Testis (tissue), 3 donors: ENCODE data around the gene TNFAIP3. TPM values are rescaled to one million over a fixed set of nuclear protein-coding genes. Genes with fewer than 3 reads are reported as not detected.
A peak's percentile ranks its signal among the peaks of the same experiment; 100 is the strongest.

ENCODE experiments used
- DNase-seq: peaks from one replicate; pipeline ENCODE4 v3.0.0-alpha.2; 2019
- H3K27ac ChIP-seq, 2 donors: fragments of 200-600 bp; sonication (generic); one replicate each; pipeline ENCODE4 v1.5.1; 2019
- H3K27me3 ChIP-seq: fragments of 200-600 bp; sonication (generic); one replicate; pipeline ENCODE4 v1.5.1; 2019
- H3K36me3 ChIP-seq: fragments of 200-600 bp; sonication (generic); one replicate; pipeline ENCODE4 v1.5.1; 2017; ENCODE audit warnings: low read depth; ENCODE audit errors: missing control alignments
- H3K4me1 ChIP-seq: fragments of 200-600 bp; sonication (generic); one replicate; pipeline ENCODE4 v1.5.1; 2019
- H3K4me3 ChIP-seq, 2 donors: fragments of 200-600 bp; sonication (generic); one replicate each; pipeline ENCODE4 v1.5.1; 2017 to 2019
- H3K9me3 ChIP-seq: fragments of 200-600 bp; sonication (generic); one replicate; pipeline ENCODE4 v1.5.1; 2017
- POLR2A ChIP-seq: fragments of 450-650 bp; IDR thresholded peaks from one replicate; pipeline ENCODE4 v1.6.1; 2017; ENCODE audit warnings: antibody characterized with exemption, mild to moderate bottlenecking, moderate library complexity
- WGBS, 2 donors: methylation state at CpG; one replicate each; pipeline ENCODE4 v1.1.5; 2018; 5-methylcytosine and 5-hydroxymethylcytosine counted together
- intact Hi-C: fragments of 100-400 bp; cut with DNase I; formaldehyde crosslinking; loops from one replicate; pipeline ENCODE4 v1.15.1; 2023; ENCODE audit warnings: low total_unique reads
- polyA plus RNA-seq: library from polyadenylated mRNA; stranded (reverse); fragments of 350-450 nt; fragmentation: Illumina TruSeq; extraction: RNeasy Lipid Tissue Mini Kit (QIAGEN cat#74804); gene quantifications from one replicate; pipeline ENCODE4 v1.2.3, GENCODE V29; 2014; ENCODE audit warnings: low read depth, low replicate concordance; ENCODE audit not compliant: insufficient read depth
- total RNA-seq, 2 donors: library from RNA; depleted of rRNA; stranded (reverse); fragments of >200 nt; gene quantifications; one replicate each; pipeline ENCODE4 v1.2.3, GENCODE V29; 2016
- TF ChIP-seq, protein P1 (sequence below), 3 experiments: fragments of 450-650 bp in 2 of 3; fragments of 200-600 bp in 1 of 3; sonication (generic) in 1 of 3; IDR thresholded peaks; one replicate each; pipeline ENCODE4 v1.5.1; 2016 to 2019; ENCODE audit warnings: antibody characterized with exemption in 3 of 3, mild to moderate bottlenecking in 2 of 3, moderate library complexity in 1 of 3

Gene TNFAIP3
- total and polyA plus RNA-seq, 3 donors from 2014 or later = 12.6 to 25.1 (median 15.2) TPM

DNA sequence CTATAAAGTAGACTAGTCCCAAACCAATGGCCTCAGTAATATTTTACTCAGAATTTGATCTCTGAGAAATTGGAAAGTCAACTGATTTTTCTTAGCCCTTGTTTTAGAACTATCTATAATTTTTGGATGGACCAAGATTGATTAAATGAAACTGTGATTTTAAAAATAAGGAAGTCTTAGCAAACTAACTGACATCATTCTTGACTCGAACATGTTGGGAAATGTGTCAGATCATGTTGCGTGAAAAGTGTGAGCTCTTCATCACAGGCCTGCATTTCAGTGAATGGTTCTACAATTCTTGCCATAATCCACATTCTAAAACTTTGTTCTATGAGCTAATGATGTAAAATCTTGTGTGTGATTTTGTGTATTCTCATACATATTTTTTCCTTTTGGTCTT lies 11.0 kb downstream of the TNFAIP3 start:
- Histone ChIP-seq H3K36me3 (peaks cover 7% of the 10 kb centered on the region), H3K4me1 (peaks cover 8% of the 10 kb centered on the region), H3K27me3 (no peaks in the 10 kb centered on the region), H3K27ac (peak overlapping the region in 1 of 2 donors; percentile 15), H3K4me3 (no peak overlapping the region), H3K9me3 (no peaks in the 10 kb centered on the region)
- no peak for DNase-seq
- intact Hi-C loops = no loop called here
- 87 to 92% methylated on average over 2 of the region's 2 CpGs for WGBS, 2 donors
- TF ChIP-seq, protein P1, sequence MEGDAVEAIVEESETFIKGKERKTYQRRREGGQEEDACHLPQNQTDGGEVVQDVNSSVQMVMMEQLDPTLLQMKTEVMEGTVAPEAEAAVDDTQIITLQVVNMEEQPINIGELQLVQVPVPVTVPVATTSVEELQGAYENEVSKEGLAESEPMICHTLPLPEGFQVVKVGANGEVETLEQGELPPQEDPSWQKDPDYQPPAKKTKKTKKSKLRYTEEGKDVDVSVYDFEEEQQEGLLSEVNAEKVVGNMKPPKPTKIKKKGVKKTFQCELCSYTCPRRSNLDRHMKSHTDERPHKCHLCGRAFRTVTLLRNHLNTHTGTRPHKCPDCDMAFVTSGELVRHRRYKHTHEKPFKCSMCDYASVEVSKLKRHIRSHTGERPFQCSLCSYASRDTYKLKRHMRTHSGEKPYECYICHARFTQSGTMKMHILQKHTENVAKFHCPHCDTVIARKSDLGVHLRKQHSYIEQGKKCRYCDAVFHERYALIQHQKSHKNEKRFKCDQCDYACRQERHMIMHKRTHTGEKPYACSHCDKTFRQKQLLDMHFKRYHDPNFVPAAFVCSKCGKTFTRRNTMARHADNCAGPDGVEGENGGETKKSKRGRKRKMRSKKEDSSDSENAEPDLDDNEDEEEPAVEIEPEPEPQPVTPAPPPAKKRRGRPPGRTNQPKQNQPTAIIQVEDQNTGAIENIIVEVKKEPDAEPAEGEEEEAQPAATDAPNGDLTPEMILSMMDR (IDR thresholded peaks at IDR 0.05) = no peak
- no peak for TF ChIP-seq POLR2A

- Histone ChIP-seq H3K27me3 (no peaks in the 10 kb centered on the region), H3K4me1 (peaks cover 7% of the 10 kb centered on the region), H3K9me3 (no peaks in the 10 kb centered on the region), H3K27ac (peak overlapping the region in 1 of 2 donors; percentile 15), H3K36me3 (peaks cover 7% of the 10 kb centered on the region), H3K4me3 (no peak overlapping the region)
- 63 to 68% methylated on average over 20 to 33 of the region's 33 CpGs for WGBS, 2 donors
- no peak for DNase-seq
- TF ChIP-seq POLR2A = no peak
- TF ChIP-seq, protein P1 (IDR thresholded peaks at IDR 0.05) = no peak
- intact Hi-C loops = no loop called here
These were observed 11.6 kb downstream of the TNFAIP3 start for GRCh38 chr6:137878486-137879285.

- Histone ChIP-seq H3K4me1 (peaks cover under 1% of the 10 kb centered on the region), H3K27ac (peak overlapping the region in 1 of 2 donors; percentile 15)
- intact Hi-C loops = no loop called here
These were observed 12.2 kb downstream of the TNFAIP3 start for GRCh38 chr6:137879299-137879698.

DNA sequence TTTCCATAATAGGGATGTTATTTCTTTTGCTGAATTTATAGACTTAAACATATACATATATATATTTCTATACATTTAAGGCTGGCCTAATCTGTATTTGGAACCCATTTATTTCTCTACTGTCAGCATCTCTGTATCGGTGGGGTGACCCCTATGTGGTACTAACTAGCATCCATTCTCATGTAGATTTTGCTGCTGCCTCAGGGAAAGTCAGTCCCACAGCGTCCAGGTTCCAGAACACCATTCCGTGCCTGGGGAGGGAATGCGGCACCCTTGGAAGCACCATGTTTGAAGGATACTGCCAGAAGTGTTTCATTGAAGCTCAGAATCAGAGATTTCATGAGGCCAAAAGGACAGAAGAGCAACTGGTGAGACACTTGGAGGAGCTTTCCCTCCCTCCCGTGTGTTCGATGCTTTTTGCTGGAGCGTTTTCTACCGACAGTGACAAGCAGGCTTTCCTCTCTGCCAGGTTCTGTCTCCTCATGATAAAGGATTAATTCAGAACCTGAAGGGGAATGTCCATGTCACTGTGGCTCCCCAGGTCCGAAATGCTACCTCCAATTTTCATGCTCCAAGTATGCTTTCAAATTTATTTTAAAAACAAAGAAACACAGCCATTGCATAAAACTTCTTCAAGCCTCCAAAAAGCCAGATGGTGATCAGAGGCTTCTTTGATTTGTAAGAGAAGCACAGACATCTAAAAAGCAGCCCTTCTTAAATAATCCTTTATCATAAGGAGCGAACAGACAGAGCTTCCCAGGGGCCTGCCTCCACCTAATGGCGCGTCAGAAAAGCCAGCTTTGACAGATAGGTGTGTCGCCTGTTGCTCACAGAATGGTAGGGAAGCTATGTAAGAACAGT lies 13.1 kb downstream of the TNFAIP3 start:
- intact Hi-C loops = no loop called here
- Histone ChIP-seq H3K36me3 (peaks cover 7% of the 10 kb centered on the region), H3K27ac (peak overlapping the region in 1 of 2 donors; percentile 15)

More at GRCh38 chr6:137879299-137879698, 12.2 kb downstream of the TNFAIP3 start:
- Histone ChIP-seq H3K36me3 (peaks cover 7% of the 10 kb centered on the region), H3K4me3 (no peak overlapping the region), H3K27me3 (no peaks in the 10 kb centered on the region), H3K9me3 (no peaks in the 10 kb centered on the region)
- TF ChIP-seq, protein P1 (IDR thresholded peaks at IDR 0.05) = no peak
- no peak for TF ChIP-seq POLR2A
- 41 to 72% methylated on average over 7 of the region's 7 CpGs for WGBS, 2 donors
- no peak for DNase-seq

More for the DNA sequence above, 13.1 kb downstream of the TNFAIP3 start:
- H3K4me3 ChIP-seq = no peak overlapping the region
- no peaks in the 10 kb centered on the region for H3K4me1 ChIP-seq
- H3K9me3 ChIP-seq = no peaks in the 10 kb centered on the region
- DNase-seq = no peak
- TF ChIP-seq, protein P1 (IDR thresholded peaks at IDR 0.05) = no peak
- no peaks in the 10 kb centered on the region for H3K27me3 ChIP-seq
- WGBS, 2 donors = 84 to 92% methylated on average over 13 of the region's 13 CpGs
